Measurements from ENCODE around the gene PLEKHD1. TPM values are rescaled to one million over a fixed set of nuclear protein-coding genes. Genes with fewer than 3 reads are reported as not detected.

Gene PLEKHD1
- total and polyA plus RNA-seq, 9 of the 15 experiments (the other 6 are each of a cell fraction or from before 2014, with no cell fraction given): not detected

GRCh38 chr14:69483765-69484443 is 624 bp upstream of the PLEKHD1 start (continued):
- TF ChIP-seq CLOCK (CRISPR knock-in tag; IDR thresholded peaks at IDR 0.05; ENCODE audit: borderline replicate concordance) (no peak), ZNF282 (CRISPR knock-in tag; IDR thresholded peaks at IDR 0.05) (no peak), NFRKB (IDR thresholded peaks at IDR 0.05; ENCODE audit: low read depth) (no peak)

GRCh38 chr14:69485315-69485660 is 760 bp downstream of the PLEKHD1 start:
- in situ Hi-C loops (cut with MboI) (no loop called here), intact Hi-C loops (cut with micrococcal nuclease) (no loop called here)
- POLR2A ChIA-PET: no interaction called here

More at GRCh38 chr14:69485315-69485660, 760 bp downstream of the PLEKHD1 start:
- ATAC-seq (no peak), DNase-seq (ENCODE audit: extremely low read depth in 1 of 4, low spot score in 3 of 4) (no peak), FAIRE-seq (no peak)
- peaks cover 0 to 14% of the 10 kb centered on the region in 2 experiments; a peak in 3 of 5 replicates for H3K27me3 ChIP-seq (ENCODE audit: control insufficient read depth in 2 of 2, insufficient read depth in 2 of 2, low read length in 2 of 2)
- H3K9ac ChIP-seq (ENCODE audit: insufficient read depth in 1 of 2, low read depth in 2 of 2, low read length in 2 of 2): no peak overlapping the region
- H3K9me3 ChIP-seq (replicated peaks; ENCODE audit: control insufficient read depth, insufficient read depth, low read depth, low read length): no peaks in the 10 kb centered on the region
- H4K20me1 ChIP-seq (replicated peaks; ENCODE audit: control insufficient read depth, insufficient read depth, low read length): no peaks in the 10 kb centered on the region
- TF ChIP-seq JUN (IDR thresholded peaks at IDR 0.05; ENCODE audit: borderline replicate concordance, low read depth, low read length) (no peak), JUN (CRISPR knock-in tag; IDR thresholded peaks at IDR 0.05; ENCODE audit: borderline replicate concordance) (no peak)
- no peaks in the 10 kb centered on the region for H3K36me3 ChIP-seq (ENCODE audit: control insufficient read depth, insufficient read depth, low read length)
- no peak overlapping the region for H2AFZ ChIP-seq (ENCODE audit: low read depth, low read length)
- H3K4me1 ChIP-seq (replicated peaks in 1 of 2; ENCODE audit: control insufficient read depth in 2 of 2, insufficient read depth in 2 of 2, low read length in 2 of 2): peaks cover 8 to 10% of the 10 kb centered on the region in 2 experiments; a peak in 4 of 5 replicates
- CTCF ChIA-PET (ENCODE audit: low intra/inter-chr PET ratio): no interaction called here
- no peak overlapping the region for H3K4me2 ChIP-seq (ENCODE audit: insufficient read depth, low read length)
- no TSS peak for BruUV-seq (replicated peaks)
- H3K79me2 ChIP-seq (ENCODE audit: control insufficient read depth, insufficient read depth, low read length): no peaks in the 10 kb centered on the region
- 8% methylated on average over 5 of the region's 11 CpGs for WGBS (ENCODE audit: insufficient coverage, low coverage, missing lambda C conversion rate)
- no peak overlapping the region for H3K4me3 ChIP-seq
- H3K9me1 ChIP-seq (ENCODE audit: control insufficient read depth, insufficient read depth, low read length): no peaks in the 10 kb centered on the region
- no peak overlapping the region for H3K27ac ChIP-seq (ENCODE audit: extremely low read depth, low read depth, low read length)

Data from K562 (cell line).